ENCODE measurements around the gene MYLK4.

The MYLK4 gene

GRCh38 chr6:2733324-2733723 lies 17.4 kb downstream of the MYLK4 start:
- DNase-seq (ENCODE audit: low read depth), result no peak

GRCh38 chr6:2732503-2733089 lies 18.1 kb downstream of the MYLK4 start:
- no peak for DNase-seq (ENCODE audit: low read depth)

GRCh38 chr6:2731281-2731909 lies 19.3 kb downstream of the MYLK4 start:
- no peak for DNase-seq (ENCODE audit: low read depth)

- DNase-seq (ENCODE audit: low read depth), result no peak
These were observed 20.2 kb downstream of the MYLK4 start for GRCh38 chr6:2730353-2731107.

GRCh38 chr6:2729921-2730320 lies 20.8 kb downstream of the MYLK4 start:
- DNase-seq (ENCODE audit: low read depth), result no peak

GRCh38 chr6:2725999-2726567 lies 24.6 kb downstream of the MYLK4 start:
- DNase-seq (ENCODE audit: low read depth), result no peak

GRCh38 chr6:2725364-2725988 lies 25.2 kb downstream of the MYLK4 start:
- no peak for DNase-seq (ENCODE audit: low read depth)

- DNase-seq (ENCODE audit: low read depth), result no peak
These were observed 29.5 kb downstream of the MYLK4 start for GRCh38 chr6:2721219-2721618.

- no peak for DNase-seq (ENCODE audit: low read depth)
These were observed 31.6 kb downstream of the MYLK4 start for GRCh38 chr6:2719093-2719455.

- no peak for DNase-seq (ENCODE audit: low read depth)
These were observed 32.2 kb downstream of the MYLK4 start for GRCh38 chr6:2718334-2719092.

GRCh38 chr6:2716936-2717700 lies 33.6 kb downstream of the MYLK4 start:
- no peak for DNase-seq (ENCODE audit: low read depth)

- DNase-seq (ENCODE audit: low read depth), result no peak
These were observed 35.0 kb downstream of the MYLK4 start for GRCh38 chr6:2715737-2716136.

- DNase-seq (ENCODE audit: low read depth), result peak; percentile 74
These were observed 36.4 kb downstream of the MYLK4 start for GRCh38 chr6:2714111-2714895.

GRCh38 chr6:2713473-2714110 lies 37.1 kb downstream of the MYLK4 start:
- DNase-seq (ENCODE audit: low read depth), result no peak

- no peak for DNase-seq (ENCODE audit: low read depth)
These were observed 38.6 kb downstream of the MYLK4 start for GRCh38 chr6:2712102-2712501.

GRCh38 chr6:2710412-2710811 lies 40.3 kb downstream of the MYLK4 start:
- no peak for DNase-seq (ENCODE audit: low read depth)

GRCh38 chr6:2708456-2708855 lies 42.3 kb downstream of the MYLK4 start:
- no peak for DNase-seq (ENCODE audit: low read depth)

GRCh38 chr6:2706558-2706957 lies 44.2 kb downstream of the MYLK4 start:
- DNase-seq (ENCODE audit: low read depth), result no peak

GRCh38 chr6:2705256-2705655 lies 45.5 kb downstream of the MYLK4 start:
- DNase-seq (ENCODE audit: low read depth), result no peak

GRCh38 chr6:2697291-2697690 lies 53.4 kb downstream of the MYLK4 start:
- no peak for DNase-seq (ENCODE audit: low read depth)
